Superior temporal gyrus (tissue), 1 donor: Measurements from ENCODE around the gene CRLF1.

Source experiments
- DNase-seq: peaks from one replicate; pipeline ENCODE4 v3.0.0-alpha.2; 2016; ENCODE audit errors: extremely low spot score

CRLF1 gene

GRCh38 chr19:18557411-18558201 lies 49.0 kb downstream of the CRLF1 start, which contains the start of gene KXD1:
KXD1 (plus strand) TSS chr19:18557870; CDS start chr19:18562057, 4,187 bp downstream.
- DNase-seq: peak; percentile 99

- DNase-seq: no peak
Measured at GRCh38 chr19:18551631-18552030, 55.0 kb downstream of the CRLF1 start.

- DNase-seq: peak; percentile 47
Measured at GRCh38 chr19:18543814-18544475, 62.7 kb downstream of the CRLF1 start.
